GM18520 (cell line): ENCODE measurements around the gene CGNL1.

Source experiments
- ATAC-seq: cut with Tn5 transposase; IDR thresholded peaks from one replicate; pipeline ENCODE4 v1.9.1; 2021; ENCODE audit not compliant: unreplicated experiment

Gene CGNL1

GRCh38 chr15:57348081-57348480, 28.2 kb upstream of the CGNL1 start:
- ATAC-seq, result no peak

- ATAC-seq, result no peak
Observed at GRCh38 chr15:57352535-57353316, 23.6 kb upstream of the CGNL1 start.

GRCh38 chr15:57353317-57353804, 22.9 kb upstream of the CGNL1 start:
- ATAC-seq, result no peak

- no peak for ATAC-seq
Observed at GRCh38 chr15:57354436-57355123, 21.7 kb upstream of the CGNL1 start.

GRCh38 chr15:57355259-57355658, 21.0 kb upstream of the CGNL1 start:
- no peak for ATAC-seq

GRCh38 chr15:57356178-57356577, 20.1 kb upstream of the CGNL1 start:
- no peak for ATAC-seq

- no peak for ATAC-seq
Observed at GRCh38 chr15:57356636-57357035, 19.7 kb upstream of the CGNL1 start.

- no peak for ATAC-seq
Observed at GRCh38 chr15:57357799-57358198, 18.5 kb upstream of the CGNL1 start.

GRCh38 chr15:57358571-57358970, 17.7 kb upstream of the CGNL1 start:
- ATAC-seq, result no peak

- ATAC-seq, result no peak
Observed at GRCh38 chr15:57363661-57364060, 12.6 kb upstream of the CGNL1 start.

GRCh38 chr15:57364282-57365007, 11.9 kb upstream of the CGNL1 start:
- ATAC-seq, result no peak

GRCh38 chr15:57367556-57367955, 8.7 kb upstream of the CGNL1 start:
- no peak for ATAC-seq

GRCh38 chr15:57370929-57371328, 5.4 kb upstream of the CGNL1 start:
- ATAC-seq, result no peak

GRCh38 chr15:57373251-57373881, 2.9 kb upstream of the CGNL1 start:
- no peak for ATAC-seq

GRCh38 chr15:57373882-57374276, 2.4 kb upstream of the CGNL1 start:
- no peak for ATAC-seq

GRCh38 chr15:57376696-57377477, 582 bp downstream of the CGNL1 start:
- ATAC-seq, result no peak

GRCh38 chr15:57377478-57377847, 1.2 kb downstream of the CGNL1 start:
- ATAC-seq, result no peak

GRCh38 chr15:57379487-57379886, 3.2 kb downstream of the CGNL1 start:
- ATAC-seq, result no peak

- ATAC-seq, result no peak
Observed at GRCh38 chr15:57380854-57381253, 4.5 kb downstream of the CGNL1 start.

- ATAC-seq, result no peak
Observed at GRCh38 chr15:57382215-57382614, 5.9 kb downstream of the CGNL1 start.

GRCh38 chr15:57382969-57383368, 6.7 kb downstream of the CGNL1 start:
- no peak for ATAC-seq
